Activated naive CD8-positive, alpha-beta T cell (primary cell): Measurements from ENCODE around the gene USHBP1.
A peak's percentile ranks its signal among the peaks of the same experiment; 100 is the strongest.
"Not testable (repeated sequence)": the region's sequence is repeated elsewhere in the genome, so short reads cannot be mapped to it uniquely, and the experiment has no call there.

Experiments
- H3K27ac Mint-ChIP-seq: one replicate; pipeline ENCODE4 v1.8.0; 2021; ENCODE audit warnings: mixed read lengths
- H3K27me3 Mint-ChIP-seq: one replicate; pipeline ENCODE4 v1.8.0; 2021; ENCODE audit warnings: mixed read lengths
- H3K36me3 Mint-ChIP-seq: one replicate; pipeline ENCODE4 v1.8.0; 2021; ENCODE audit warnings: mixed read lengths
- H3K4me1 Mint-ChIP-seq: one replicate; pipeline ENCODE4 v1.8.0; 2021; ENCODE audit warnings: low read depth, mixed read lengths
- H3K4me3 Mint-ChIP-seq: one replicate; pipeline ENCODE4 v1.8.0; 2021; ENCODE audit warnings: mild to moderate bottlenecking, mixed read lengths
- H3K9me3 Mint-ChIP-seq: one replicate; pipeline ENCODE4 v1.8.0; 2021; ENCODE audit warnings: low read depth, mixed read lengths

Gene USHBP1

GRCh38 chr19:17283504-17283996 is 19.0 kb upstream of the USHBP1 start:
- Mint-ChIP-seq H3K9me3 (no peaks in the 10 kb centered on the region), H3K27ac (no peak overlapping the region), H3K36me3 (peaks cover 3% of the 10 kb centered on the region), H3K4me3 (peak overlapping the region; percentile 76), H3K4me1 (peaks cover 6% of the 10 kb centered on the region), H3K27me3 (no peaks in the 10 kb centered on the region)

GRCh38 chr19:17282488-17283125 is 18.1 kb upstream of the USHBP1 start:
- H3K4me3 Mint-ChIP-seq = peak overlapping the region; percentile 87
- no peaks in the 10 kb centered on the region for H3K27me3 Mint-ChIP-seq

GRCh38 chr19:17281391-17282304 is 17.1 kb upstream of the USHBP1 start, which contains the start of gene ANKLE1:
TSS of gene ANKLE1 (plus strand) at chr19:17281901. CDS start at chr19:17281921, 20 bp downstream.
- no peaks in the 10 kb centered on the region for H3K9me3 Mint-ChIP-seq
- peaks cover under 1% of the 10 kb centered on the region for H3K36me3 Mint-ChIP-seq
- H3K4me1 Mint-ChIP-seq = peaks cover 6% of the 10 kb centered on the region
- no peaks in the 10 kb centered on the region for H3K27me3 Mint-ChIP-seq
- peak within 1 kb of the TSS; percentile 86 for H3K27ac Mint-ChIP-seq
- peak within 1 kb of the TSS; percentile 87 for H3K4me3 Mint-ChIP-seq

More at GRCh38 chr19:17282488-17283125, 18.1 kb upstream of the USHBP1 start:
- Mint-ChIP-seq H3K27ac (peak overlapping the region; percentile 86), H3K36me3 (peaks cover 3% of the 10 kb centered on the region), H3K9me3 (no peaks in the 10 kb centered on the region), H3K4me1 (peaks cover 6% of the 10 kb centered on the region)

- Mint-ChIP-seq H3K4me1 (peaks cover 6% of the 10 kb centered on the region), H3K27me3 (no peaks in the 10 kb centered on the region), H3K27ac (no peak overlapping the region), H3K4me3 (no peak overlapping the region), H3K36me3 (no peaks in the 10 kb centered on the region), H3K9me3 (no peaks in the 10 kb centered on the region)
Measured at GRCh38 chr19:17279436-17279835, 14.9 kb upstream of the USHBP1 start.

- Mint-ChIP-seq H3K36me3 (no peaks in the 10 kb centered on the region), H3K4me3 (no peak overlapping the region), H3K27ac (no peak overlapping the region), H3K9me3 (no peaks in the 10 kb centered on the region), H3K4me1 (no peaks in the 10 kb centered on the region), H3K27me3 (no peaks in the 10 kb centered on the region)
Measured at GRCh38 chr19:17275441-17276175, 11.1 kb upstream of the USHBP1 start.

GRCh38 chr19:17274892-17275291 is 10.3 kb upstream of the USHBP1 start:
- not testable (repeated sequence) for H3K27me3 Mint-ChIP-seq, H3K9me3 Mint-ChIP-seq, H3K4me1 Mint-ChIP-seq, H3K4me3 Mint-ChIP-seq, H3K36me3 Mint-ChIP-seq, H3K27ac Mint-ChIP-seq

GRCh38 chr19:17268754-17269153 is 4.2 kb upstream of the USHBP1 start:
- Mint-ChIP-seq H3K36me3 (no peaks in the 10 kb centered on the region), H3K9me3 (no peaks in the 10 kb centered on the region), H3K27me3 (no peaks in the 10 kb centered on the region), H3K4me1 (peaks cover 20% of the 10 kb centered on the region), H3K4me3 (peak overlapping the region; percentile 94), H3K27ac (no peak overlapping the region)

GRCh38 chr19:17266975-17267788 is 2.6 kb upstream of the USHBP1 start, which contains the start of gene BABAM1:
TSS of gene BABAM1 (plus strand) at chr19:17267443. CDS start at chr19:17268807, 1,364 bp downstream.
- peaks cover 20% of the 10 kb centered on the region for H3K4me1 Mint-ChIP-seq

GRCh38 chr19:17266589-17266974 is 2.0 kb upstream of the USHBP1 start:
- no peaks in the 10 kb centered on the region for H3K27me3 Mint-ChIP-seq
- no peaks in the 10 kb centered on the region for H3K9me3 Mint-ChIP-seq
- peak overlapping the region; percentile 82 for H3K27ac Mint-ChIP-seq
- H3K4me3 Mint-ChIP-seq = peak overlapping the region; percentile 94
- peaks cover 20% of the 10 kb centered on the region for H3K4me1 Mint-ChIP-seq
- H3K36me3 Mint-ChIP-seq = no peaks in the 10 kb centered on the region

More at GRCh38 chr19:17266975-17267788, 2.6 kb upstream of the USHBP1 start, which contains the start of gene BABAM1:
- Mint-ChIP-seq H3K9me3 (no peaks in the 10 kb centered on the region), H3K27ac (peak within 1 kb of the TSS; percentile 82), H3K27me3 (no peaks in the 10 kb centered on the region), H3K36me3 (no peaks in the 10 kb centered on the region), H3K4me3 (peak within 1 kb of the TSS; percentile 94)

GRCh38 chr19:17266026-17266425 is 1.5 kb upstream of the USHBP1 start:
- no peaks in the 10 kb centered on the region for H3K36me3 Mint-ChIP-seq
- H3K27me3 Mint-ChIP-seq = no peaks in the 10 kb centered on the region
- no peaks in the 10 kb centered on the region for H3K9me3 Mint-ChIP-seq
- no peak overlapping the region for H3K27ac Mint-ChIP-seq
- no peak overlapping the region for H3K4me3 Mint-ChIP-seq
- H3K4me1 Mint-ChIP-seq = peaks cover 20% of the 10 kb centered on the region

- no peaks in the 10 kb centered on the region for H3K27me3 Mint-ChIP-seq
- H3K9me3 Mint-ChIP-seq = no peaks in the 10 kb centered on the region
- H3K27ac Mint-ChIP-seq = peak overlapping the region; percentile 50
- H3K36me3 Mint-ChIP-seq = no peaks in the 10 kb centered on the region
- H3K4me3 Mint-ChIP-seq = no peak overlapping the region
- H3K4me1 Mint-ChIP-seq = peaks cover 22% of the 10 kb centered on the region
Measured at GRCh38 chr19:17263712-17264640, 569 bp downstream of the USHBP1 start.

GRCh38 chr19:17262557-17262956 is 2.0 kb downstream of the USHBP1 start:
- Mint-ChIP-seq H3K36me3 (no peaks in the 10 kb centered on the region), H3K4me1 (peaks cover 16% of the 10 kb centered on the region), H3K27ac (no peak overlapping the region), H3K27me3 (no peaks in the 10 kb centered on the region), H3K4me3 (no peak overlapping the region), H3K9me3 (no peaks in the 10 kb centered on the region)

- Mint-ChIP-seq H3K4me3 (no peak overlapping the region), H3K36me3 (no peaks in the 10 kb centered on the region), H3K27me3 (no peaks in the 10 kb centered on the region), H3K4me1 (peaks cover 7% of the 10 kb centered on the region), H3K9me3 (no peaks in the 10 kb centered on the region), H3K27ac (no peak overlapping the region)
Measured at GRCh38 chr19:17260842-17261325, 3.7 kb downstream of the USHBP1 start.
